ENCODE measurements around the gene BAHD1. TPM values are rescaled to one million over a fixed set of nuclear protein-coding genes. Genes with fewer than 3 reads are reported as not detected.
"Not testable (repeated sequence)": the region's sequence is repeated elsewhere in the genome, so short reads cannot be mapped to it uniquely, and the experiment has no call there.

The BAHD1 gene
- total RNA-seq, 1 donor from 2014 or later: 10.6 TPM

DNA sequence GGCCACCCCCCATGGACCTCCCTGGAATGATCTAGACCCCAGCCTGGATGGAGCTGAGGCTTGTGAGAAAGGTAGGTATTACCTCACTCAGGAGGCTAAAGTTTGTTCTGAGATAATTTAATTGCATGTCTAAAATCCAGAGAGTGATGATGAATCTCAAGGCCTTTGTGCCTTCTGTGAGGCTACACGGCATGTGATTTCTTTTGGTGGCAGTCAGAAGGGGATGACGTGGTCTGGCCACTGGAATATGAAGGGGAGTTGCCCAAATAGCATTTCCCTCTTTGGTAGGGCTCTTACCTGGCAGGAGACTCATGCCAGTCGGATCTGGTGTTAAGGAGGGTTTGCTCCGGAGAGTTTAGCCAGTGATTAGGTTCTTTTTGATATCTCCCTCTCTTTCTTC lies 2.5 kb downstream of the BAHD1 start:
- DNase-seq (ENCODE audit: low read depth): no peak

DNA sequence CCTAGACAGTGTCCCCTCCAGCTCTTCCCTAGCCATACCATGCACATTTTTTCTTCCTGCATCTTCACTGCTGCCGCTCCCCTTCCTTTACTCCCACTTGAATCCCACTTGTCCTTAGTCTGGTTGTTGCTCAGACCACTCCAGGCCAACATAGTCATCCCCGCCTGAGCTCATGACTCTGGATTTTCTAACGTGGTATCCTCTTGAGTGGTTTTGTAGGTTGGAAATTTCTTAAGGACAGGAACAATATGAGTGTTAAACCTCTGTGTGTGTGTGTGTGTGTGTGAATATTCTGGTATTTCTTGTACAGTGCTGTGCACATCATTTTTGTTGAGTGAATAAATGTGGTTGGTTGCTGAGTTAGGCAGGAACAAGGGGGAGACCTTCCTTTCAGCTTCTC lies 3.1 kb downstream of the BAHD1 start:
- no peak for DNase-seq (ENCODE audit: low read depth)

DNA sequence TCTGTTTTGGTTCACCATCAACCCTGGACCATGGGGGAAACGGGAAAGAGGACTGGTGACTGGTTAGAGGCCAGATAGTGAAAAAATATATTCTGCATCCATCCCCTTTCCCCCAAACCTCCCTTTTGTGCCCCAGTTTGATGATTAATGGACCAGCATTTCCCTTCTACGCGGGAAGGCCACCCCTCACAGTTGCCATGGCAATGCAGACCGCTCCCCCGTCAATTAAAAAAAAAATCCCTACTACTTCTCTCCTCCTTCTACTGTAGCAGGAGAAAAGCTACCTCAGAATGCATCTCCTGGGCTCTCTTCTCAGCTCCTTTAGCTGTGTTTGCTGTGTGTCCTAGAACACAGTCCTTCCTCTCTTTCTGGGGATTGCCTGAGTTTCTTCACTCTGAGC lies 4.0 kb downstream of the BAHD1 start:
- no peak for DNase-seq (ENCODE audit: low read depth)

DNA sequence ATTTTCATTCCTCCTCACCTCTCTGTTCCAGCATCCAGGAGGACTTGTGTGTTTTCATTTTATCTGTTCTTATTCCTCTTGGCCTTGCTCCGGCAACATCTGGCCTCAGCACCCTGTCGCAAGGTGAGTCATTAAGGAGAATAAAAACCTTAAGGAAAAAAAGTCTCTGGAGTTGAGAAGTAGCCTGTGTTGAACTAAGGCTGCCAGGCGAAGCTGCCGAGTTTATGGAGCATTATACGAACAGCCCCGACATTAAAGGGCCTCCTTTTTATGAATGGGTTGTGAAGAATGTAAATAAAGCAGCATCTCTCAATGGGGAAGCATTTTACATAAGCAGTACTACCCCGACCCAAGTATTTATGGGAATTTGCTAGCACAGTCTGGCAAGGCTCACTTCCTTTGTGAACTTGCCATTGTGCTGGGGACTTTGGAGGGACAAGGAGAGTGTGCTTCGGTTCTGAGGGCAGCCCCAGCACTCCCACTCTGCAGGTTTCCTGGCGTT lies 4.7 kb downstream of the BAHD1 start:
- no peak for DNase-seq (ENCODE audit: low read depth)

DNA sequence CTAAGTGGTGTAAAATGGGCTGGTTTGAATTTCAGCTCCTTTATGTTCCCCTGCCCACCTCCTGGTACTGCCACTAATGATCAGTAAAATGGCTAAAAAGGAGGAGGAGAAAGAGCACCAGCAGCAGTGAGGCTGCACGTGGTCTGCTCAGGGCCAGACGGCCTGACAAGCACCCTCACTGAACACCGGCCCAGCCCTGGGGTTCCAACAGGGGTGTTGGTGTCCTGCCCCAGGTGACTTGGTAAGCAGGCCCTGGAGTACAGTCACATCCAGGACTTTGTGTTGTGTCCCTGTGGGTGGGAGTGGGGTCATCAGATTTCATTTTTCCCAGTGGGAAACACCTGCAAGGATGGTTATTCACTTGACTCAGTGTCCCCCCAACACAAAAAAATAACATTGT lies 5.4 kb downstream of the BAHD1 start:
- DNase-seq (ENCODE audit: low read depth): no peak

DNA sequence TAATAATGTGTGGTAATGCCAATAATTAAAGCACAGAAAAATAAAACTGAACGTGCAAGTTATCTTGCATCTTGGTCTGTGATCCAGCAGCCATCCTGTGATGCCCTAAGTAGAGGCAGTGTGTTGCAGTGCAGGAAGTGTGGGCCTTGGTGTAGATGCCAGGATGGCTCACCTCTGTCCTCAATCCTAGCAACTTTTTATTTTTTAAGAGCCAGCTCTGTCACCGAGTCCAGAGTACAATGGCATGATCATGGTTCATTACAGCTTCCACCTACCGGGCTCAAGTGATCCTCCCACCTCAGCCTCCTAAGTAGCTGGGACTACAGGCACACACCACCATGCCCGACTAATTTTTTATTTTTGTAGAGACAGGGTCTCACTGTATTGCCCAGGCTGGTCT lies 7.6 kb downstream of the BAHD1 start:
- DNase-seq (ENCODE audit: low read depth): no peak

DNA sequence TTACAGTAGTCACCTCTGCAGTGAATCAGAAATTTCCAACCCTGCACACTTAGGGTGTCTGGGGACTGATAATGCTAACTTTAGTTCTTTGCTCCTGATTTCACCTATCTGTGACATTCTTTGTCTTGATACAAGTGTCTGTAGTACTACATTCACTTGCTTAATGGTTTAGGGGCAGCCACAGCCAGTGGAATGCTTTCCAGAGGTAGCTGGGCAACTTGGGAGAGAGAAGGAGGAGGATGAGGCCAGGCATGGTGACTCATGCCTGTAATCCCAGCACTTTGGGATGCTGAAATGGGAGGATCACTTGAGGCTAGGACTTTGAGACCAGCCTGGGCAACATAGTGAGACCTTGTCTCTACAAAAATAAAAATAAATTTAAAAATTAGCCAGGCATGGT lies 8.5 kb downstream of the BAHD1 start:
- no peak for DNase-seq (ENCODE audit: low read depth)

DNA sequence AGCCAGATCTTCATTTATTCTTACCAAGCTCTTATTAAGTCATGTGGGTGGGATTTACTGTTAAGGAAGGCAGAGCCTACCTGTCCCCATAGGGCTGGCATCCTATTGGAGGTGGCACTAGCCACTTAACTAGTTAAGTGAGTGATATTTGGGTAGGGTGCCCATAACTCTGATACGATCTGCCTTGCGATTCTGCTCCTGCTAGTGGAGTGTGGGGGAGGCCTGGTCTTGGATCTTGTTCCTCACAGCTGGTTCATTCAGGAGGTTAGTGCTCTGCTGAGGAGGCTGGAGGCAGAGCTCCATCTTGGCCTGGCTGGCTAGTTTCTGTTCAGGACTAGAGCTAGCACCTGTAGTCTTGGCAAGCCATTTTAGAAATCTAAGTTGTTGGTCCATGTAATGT lies 9.3 kb downstream of the BAHD1 start:
- no peak for DNase-seq (ENCODE audit: low read depth)

DNA sequence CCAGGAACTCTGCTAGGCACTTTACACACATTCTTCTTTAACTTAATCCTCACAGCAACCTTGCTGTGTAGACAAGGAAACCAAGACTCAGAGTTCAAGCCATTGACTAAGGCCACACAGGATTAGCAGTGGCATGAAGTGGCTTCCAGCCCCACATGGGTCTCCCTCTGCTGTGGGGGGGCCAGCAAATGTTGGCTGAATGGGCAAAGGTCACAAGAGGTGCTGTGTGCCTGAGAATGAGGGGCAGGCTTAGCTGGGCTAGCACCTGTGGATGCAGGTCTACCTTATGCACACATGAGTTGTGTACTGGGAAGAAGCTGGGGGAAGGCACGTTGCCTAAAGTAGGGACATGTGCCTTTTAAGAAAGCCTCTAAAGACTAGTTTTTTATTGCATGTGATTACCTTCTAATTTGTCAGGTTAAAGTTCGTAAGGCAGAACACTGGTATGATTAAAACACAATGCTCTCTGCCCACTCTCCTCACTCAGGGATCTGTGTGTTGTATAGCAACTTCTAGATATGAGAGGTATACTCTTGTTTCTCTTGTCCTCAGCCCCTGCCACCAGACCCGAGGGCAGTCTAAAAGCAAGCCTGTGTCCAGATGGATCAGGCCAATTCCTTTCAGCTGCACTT lies 10.9 kb downstream of the BAHD1 start:
- no peak for DNase-seq (ENCODE audit: low read depth)

DNA sequence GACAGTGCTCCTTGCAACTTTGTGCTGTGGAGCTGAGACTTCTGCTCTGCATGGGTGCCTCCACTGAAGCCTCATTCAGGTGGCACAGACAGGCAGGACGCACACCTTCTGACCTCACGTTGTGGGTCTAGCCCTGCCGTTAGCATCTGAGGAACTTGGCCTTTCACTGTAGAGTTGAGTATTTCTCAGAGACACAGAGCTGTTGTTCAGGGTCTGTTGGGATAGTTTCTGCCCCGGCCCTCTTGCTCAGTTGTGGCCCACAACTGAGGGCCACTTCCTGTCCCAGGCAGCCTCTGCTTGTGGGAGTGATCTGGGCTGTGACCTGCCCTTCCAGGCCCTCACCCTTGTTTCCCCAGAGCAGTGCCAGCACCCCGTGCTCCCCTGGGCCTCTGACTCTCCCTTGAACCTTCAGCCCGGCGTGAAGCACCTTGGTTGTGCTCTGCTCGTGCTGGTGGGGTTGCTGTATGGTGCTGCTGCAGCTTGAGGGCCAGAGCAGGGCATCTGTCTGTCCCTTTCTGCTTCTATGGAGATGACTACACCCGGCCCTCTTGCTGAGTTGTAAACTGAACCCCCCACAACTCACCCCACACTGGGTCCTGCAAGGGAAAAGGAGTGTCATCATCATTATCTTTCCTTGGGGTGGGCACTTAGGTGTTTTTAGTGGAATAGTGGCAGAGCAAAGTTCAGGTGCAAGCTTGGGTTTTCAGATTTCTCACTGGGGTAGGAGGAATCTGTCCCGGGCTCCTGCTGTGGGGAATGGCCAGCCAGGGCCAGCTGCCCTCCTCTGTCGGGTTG lies 11.7 kb downstream of the BAHD1 start:
- DNase-seq (ENCODE audit: low read depth): no peak

DNA sequence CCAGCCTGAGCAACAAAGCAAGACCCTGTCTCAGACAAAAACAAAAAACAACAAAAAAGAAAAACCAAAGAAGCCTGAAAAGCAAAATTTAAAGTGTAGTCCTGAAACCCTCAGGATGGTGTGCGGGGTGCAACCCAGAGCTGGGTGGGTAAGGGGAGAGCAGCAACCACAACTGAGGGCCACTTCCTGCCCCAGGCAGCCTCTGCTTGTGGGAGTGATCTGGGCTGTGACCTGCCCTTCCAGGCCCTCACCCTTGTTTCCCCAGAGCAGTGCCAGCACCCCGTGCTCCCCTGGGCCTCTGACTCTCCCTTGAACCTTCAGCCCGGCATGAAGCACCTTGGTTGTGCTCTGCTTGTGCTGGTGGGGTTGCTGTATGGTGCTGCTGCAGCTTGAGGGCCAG lies 13.2 kb downstream of the BAHD1 start:
- DNase-seq (ENCODE audit: low read depth): not testable (repeated sequence)

DNA sequence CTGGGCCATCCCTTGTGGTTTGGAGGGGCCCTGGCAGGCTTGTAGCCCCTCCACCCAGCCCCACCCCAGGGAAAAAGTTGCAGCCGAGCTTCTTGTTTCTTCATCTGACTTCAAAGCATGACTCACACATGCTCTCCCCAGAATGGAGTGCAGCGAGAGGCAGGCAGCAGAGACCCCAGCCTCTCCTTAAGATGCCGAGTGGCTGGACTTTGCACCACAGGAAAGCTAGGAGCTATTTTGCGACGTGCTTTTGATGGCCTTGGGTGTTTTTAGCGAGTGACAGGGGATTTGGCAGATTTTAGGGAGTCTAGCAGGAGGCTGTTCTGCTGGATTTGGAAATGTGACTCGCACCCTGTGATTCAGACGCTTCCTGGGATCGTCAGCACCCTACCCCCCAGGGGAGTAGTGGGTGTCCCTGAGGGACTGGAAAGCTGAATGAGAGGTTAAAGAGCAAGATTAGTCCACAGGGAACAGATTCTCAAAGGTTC lies 14.2 kb downstream of the BAHD1 start:
- DNase-seq (ENCODE audit: low read depth): no peak

DNA sequence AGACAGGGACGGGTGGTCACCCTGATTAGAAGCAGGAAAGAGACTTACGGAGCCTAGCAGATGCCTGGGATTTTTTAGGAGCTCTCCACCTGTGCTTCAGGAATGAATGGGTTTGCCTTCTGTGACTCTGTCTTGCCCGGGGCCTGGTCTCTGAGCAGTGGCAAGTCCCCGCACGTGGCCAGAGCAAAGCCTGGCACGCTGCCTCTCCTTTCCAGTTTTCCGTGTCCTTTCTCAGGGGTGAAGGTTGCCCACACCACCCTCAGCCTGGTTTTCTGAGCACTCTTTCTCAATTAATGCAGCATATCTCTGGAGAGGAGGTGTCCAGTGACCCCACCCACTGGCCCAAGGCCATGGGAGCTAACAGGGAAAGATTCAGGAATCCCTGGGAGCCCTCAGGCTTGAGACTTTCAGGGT lies 15.6 kb downstream of the BAHD1 start:
- DNase-seq (ENCODE audit: low read depth): no peak

DNA sequence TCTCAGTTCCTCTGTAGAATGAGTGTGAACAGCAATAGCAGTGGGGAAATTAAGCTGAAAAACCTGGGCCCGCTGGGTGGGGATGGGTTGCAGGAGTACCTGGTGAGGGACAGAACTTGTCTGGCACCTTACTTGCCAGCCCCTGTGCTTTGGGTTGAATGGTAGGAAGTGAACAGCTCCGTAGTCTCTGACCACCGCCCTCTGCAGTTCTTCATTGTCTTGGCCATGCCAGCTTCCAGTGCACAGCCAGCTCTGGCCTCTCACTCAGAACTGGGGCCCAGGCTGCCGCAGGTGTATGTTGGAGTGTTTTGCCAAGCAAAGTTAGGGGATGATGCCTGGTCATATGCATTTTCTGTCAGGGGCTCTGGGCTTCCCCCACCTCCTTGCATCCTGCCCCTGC lies 16.0 kb downstream of the BAHD1 start:
- DNase-seq (ENCODE audit: low read depth): no peak

DNA sequence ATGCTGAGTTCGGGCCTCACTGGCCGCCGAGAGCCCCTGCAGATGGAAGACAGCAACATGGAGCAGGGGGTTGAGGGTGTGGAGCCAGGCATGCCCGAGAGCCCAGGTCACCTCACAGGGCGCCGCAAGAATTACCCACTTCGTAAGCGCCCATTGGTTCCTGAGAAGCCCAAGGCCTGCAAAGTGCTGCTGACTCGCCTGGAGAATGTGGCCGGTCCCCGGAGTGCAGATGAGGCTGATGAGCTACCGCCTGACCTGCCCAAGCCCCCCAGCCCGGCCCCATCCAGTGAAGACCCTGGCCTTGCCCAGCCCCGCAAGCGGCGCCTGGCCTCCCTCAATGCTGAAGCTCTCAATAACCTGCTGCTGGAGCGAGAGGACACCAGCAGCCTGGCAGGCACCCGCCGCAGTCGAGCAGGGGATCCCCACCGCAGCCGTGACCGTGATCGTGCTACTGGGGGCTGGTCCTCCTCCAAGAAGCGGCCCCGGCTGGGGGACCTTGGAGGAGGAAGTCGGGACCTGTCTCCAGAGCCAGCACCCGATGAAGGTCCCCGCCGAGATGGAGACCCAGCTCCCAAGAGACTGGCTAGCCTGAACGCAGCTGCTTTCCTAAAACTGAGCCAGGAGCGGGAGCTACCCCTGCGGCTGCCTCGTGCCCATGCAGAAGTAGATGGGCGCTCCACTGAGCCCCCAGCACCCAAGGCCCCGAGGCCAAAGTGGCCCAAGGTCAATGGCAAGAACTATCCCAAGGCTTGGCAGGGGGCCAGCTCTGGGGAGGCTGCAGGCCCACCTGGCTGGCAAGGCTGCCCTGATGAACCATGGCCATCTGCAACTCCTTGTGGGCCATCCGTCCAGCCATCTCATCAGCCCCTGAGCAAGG lies 18.0 kb downstream of the BAHD1 start:
- no peak for DNase-seq (ENCODE audit: low read depth)

DNA sequence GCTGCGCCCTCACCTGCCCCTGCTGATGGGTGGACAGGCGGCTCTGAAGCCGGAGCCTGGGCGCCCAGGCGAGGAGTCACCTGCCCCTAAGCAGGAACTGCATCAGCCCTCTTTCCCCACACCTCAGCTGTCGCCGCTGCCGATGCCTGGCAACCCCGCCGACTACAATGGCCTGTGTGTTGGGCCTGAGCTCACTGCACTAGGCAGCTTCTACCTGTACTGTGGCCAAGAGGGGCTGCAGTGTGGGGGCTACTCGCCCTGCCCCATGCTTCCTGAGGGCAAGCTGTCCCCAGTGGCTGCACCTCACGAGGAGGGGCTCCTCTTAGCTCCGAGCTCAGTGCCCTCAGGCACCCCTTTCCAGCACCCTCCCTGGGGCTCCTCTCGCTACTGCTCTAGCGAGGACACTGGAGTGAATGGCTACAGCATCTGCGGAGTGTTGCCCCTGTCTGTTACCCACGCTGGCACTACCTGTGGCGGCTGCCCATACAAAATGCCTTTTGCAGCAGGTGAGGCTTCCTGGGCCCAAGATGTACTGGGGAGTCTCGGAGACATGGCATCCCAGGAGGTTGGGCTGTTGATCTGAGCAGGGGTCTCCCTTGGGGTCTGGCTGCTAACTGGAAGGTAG lies 18.8 kb downstream of the BAHD1 start:
- no peak for DNase-seq (ENCODE audit: low read depth)

DNA sequence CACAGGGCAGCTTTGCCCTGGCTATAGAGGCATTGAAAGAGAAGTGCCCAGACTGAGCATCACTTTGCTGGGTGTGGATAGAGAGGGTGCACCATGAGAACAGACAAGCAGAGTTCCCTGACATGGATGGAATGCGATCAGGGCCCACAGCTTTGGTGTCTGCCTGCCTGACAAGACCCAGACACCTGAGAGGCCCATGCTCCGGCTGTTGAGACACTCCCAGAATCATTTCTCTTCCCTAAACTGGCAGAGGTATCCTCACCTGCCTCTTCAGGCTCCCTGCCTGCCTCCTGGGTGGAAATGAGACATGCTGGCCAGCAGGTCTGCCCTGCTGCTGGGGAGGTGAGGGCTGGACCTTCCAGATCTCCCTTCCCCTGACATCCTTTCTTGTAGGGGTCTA lies 19.7 kb downstream of the BAHD1 start:
- DNase-seq (ENCODE audit: low read depth): no peak

DNA sequence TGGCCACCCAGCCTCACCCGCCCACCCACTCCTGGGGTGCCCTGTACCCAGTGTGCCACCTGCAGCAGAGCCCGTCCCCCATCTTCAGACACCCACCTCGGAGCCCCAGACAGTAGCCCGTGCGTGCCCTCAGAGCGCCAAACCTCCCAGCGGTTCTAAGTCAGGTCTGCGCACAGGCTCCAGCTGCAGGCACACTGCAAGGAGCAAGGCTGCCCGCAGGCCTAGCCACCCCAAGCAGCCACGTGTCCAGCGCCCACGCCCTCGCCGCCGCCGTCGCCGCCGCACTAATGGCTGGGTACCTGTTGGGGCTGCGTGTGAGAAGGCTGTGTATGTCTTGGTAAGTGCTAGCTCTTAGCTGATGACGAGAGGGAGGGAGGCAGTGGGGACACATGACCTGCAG lies 21.2 kb downstream of the BAHD1 start:
- DNase-seq (ENCODE audit: low read depth): no peak

DNA sequence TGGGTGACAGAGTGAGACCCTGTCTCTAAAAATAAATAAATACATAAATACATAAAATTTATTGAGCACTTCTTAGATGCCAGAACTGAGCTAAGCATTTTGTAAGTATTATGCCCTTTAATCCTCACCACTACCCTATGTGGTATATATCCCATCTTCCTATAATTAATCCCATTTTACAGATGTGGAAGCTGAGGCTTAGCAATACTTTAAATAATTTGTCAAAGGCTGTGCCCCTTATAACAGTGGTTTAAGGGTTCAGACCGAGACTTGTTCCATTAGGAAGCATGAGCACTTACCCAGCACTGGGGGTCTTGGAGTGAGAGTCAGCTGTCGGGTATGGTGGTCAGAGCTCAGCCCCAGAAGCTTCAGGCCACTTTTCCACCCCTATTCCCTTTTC lies 22.5 kb downstream of the BAHD1 start:
- DNase-seq (ENCODE audit: low read depth): no peak

DNA sequence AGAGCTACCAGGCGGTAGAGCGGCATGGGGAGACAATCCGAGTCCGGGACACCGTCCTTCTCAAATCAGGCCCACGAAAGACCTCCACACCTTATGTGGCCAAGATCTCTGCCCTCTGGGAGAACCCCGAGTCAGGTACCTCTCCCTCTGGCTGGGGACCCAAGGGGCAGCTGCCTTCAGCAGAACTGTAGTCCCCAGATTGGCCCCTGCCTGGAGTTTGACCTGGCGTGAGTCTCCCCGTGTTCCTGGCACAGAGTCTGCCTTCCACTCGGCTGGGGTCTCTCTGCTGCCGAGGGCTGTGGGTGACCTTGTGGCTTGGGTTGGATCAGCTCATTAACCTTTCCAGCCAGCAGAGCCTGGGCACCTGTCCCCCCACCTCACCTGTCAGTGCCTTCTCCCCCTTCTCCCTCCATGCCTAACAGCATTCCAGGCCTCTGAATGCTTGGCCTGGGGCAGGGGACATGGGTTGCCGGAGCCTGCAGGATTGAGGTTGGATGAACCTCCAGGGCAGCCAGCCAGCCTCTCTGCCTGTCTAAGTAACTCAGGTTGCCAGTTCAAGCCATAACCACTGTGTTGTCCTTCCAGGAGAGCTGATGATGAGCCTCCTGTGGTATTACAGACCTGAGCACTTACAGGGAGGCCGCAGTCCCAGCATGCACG lies 23.3 kb downstream of the BAHD1 start:
- DNase-seq (ENCODE audit: low read depth): peak; percentile 22
